Progenitor cell of endocrine pancreas (in vitro differentiated cells): ENCODE measurements around the gene OGDH. TPM values are rescaled to one million over a fixed set of nuclear protein-coding genes. Genes with fewer than 3 reads are reported as not detected.

Source experiments
- DNase-seq: peaks from one replicate; pipeline ENCODE4 v3.0.0; 2021; ENCODE audit warnings: low spot score; ENCODE audit not compliant: unreplicated experiment
- H3K27ac Mint-ChIP-seq: 2 replicates; pipeline ENCODE4 v1.8.0; 2021; ENCODE audit warnings: mild to moderate bottlenecking, moderate library complexity, mixed read lengths
- H3K27me3 Mint-ChIP-seq: 2 replicates; pipeline ENCODE4 v1.8.0; 2021; ENCODE audit warnings: mixed read lengths
- H3K36me3 Mint-ChIP-seq: 2 replicates; pipeline ENCODE4 v1.8.0; 2022; ENCODE audit warnings: mixed read lengths; ENCODE audit not compliant: insufficient read depth
- H3K4me1 Mint-ChIP-seq: 2 replicates; pipeline ENCODE4 v1.8.0; 2021; ENCODE audit warnings: low read depth, mixed read lengths
- H3K4me3 Mint-ChIP-seq: 2 replicates; pipeline ENCODE4 v1.8.0; 2021; ENCODE audit warnings: low read depth, mild to moderate bottlenecking, moderate library complexity, mixed read lengths
- H3K9me3 Mint-ChIP-seq: 2 replicates; pipeline ENCODE4 v1.8.0; 2021; ENCODE audit warnings: low read depth, mixed read lengths
- total RNA-seq: library from RNA; stranded (reverse); gene quantifications from 2 replicates; pipeline ENCODE4 v1.2.1, GENCODE V29; 2021
- TF ChIP-seq, protein P1 (sequence below): fragments of 200-600 bp; sonication (generic); IDR thresholded peaks from one replicate; pipeline ENCODE4 v1.5.0; 2021; ENCODE audit warnings: antibody characterized with exemption, mild to moderate bottlenecking; ENCODE audit not compliant: unreplicated experiment

The OGDH gene
- total RNA-seq, 1 donor from 2014 or later: 105 TPM

- Mint-ChIP-seq H3K4me1 (no peaks in the 10 kb centered on the region), H3K4me3 (no peak overlapping the region), H3K9me3 (no peaks in the 10 kb centered on the region), H3K27ac (no peak overlapping the region), H3K27me3 (no peaks in the 10 kb centered on the region), H3K36me3 (peaks cover 9% of the 10 kb centered on the region)
- DNase-seq: no peak
- TF ChIP-seq, protein P1, sequence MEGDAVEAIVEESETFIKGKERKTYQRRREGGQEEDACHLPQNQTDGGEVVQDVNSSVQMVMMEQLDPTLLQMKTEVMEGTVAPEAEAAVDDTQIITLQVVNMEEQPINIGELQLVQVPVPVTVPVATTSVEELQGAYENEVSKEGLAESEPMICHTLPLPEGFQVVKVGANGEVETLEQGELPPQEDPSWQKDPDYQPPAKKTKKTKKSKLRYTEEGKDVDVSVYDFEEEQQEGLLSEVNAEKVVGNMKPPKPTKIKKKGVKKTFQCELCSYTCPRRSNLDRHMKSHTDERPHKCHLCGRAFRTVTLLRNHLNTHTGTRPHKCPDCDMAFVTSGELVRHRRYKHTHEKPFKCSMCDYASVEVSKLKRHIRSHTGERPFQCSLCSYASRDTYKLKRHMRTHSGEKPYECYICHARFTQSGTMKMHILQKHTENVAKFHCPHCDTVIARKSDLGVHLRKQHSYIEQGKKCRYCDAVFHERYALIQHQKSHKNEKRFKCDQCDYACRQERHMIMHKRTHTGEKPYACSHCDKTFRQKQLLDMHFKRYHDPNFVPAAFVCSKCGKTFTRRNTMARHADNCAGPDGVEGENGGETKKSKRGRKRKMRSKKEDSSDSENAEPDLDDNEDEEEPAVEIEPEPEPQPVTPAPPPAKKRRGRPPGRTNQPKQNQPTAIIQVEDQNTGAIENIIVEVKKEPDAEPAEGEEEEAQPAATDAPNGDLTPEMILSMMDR: no peak
Observed at GRCh38 chr7:44673324-44673723, 66.9 kb downstream of the OGDH start.

DNA sequence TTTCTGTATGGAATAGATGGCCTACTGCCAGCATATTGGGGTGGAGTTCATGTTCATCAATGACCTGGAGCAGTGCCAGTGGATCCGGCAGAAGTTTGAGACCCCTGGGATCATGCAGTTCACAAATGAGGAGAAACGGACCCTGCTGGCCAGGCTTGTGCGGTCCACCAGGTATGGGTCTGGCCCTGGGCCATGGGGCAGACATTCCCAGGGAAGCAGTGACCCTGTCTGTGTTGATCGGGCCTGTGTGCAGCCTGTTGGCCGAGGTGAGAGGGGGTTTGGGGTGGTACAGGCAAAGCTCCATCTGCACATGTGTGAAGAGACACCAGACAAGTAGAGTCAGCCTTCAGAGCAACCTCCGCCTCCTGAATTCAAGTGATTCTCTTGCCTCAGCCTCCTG is 67.3 kb downstream of the OGDH start:
- no peak overlapping the region for H3K4me3 Mint-ChIP-seq

GRCh38 chr7:44674381-44674780 is 68.0 kb downstream of the OGDH start:
- TF ChIP-seq, protein P1: no peak
- Mint-ChIP-seq H3K4me1 (no peaks in the 10 kb centered on the region), H3K9me3 (no peaks in the 10 kb centered on the region), H3K27ac (no peak overlapping the region), H3K36me3 (peaks cover 12% of the 10 kb centered on the region), H3K27me3 (no peaks in the 10 kb centered on the region), H3K4me3 (no peak overlapping the region)
- no peak for DNase-seq

More for the DNA sequence above, 67.3 kb downstream of the OGDH start:
- TF ChIP-seq, protein P1: no peak
- Mint-ChIP-seq H3K27ac (no peak overlapping the region), H3K36me3 (peaks cover 9% of the 10 kb centered on the region), H3K27me3 (no peaks in the 10 kb centered on the region), H3K9me3 (no peaks in the 10 kb centered on the region), H3K4me1 (no peaks in the 10 kb centered on the region)
- DNase-seq: no peak

DNA sequence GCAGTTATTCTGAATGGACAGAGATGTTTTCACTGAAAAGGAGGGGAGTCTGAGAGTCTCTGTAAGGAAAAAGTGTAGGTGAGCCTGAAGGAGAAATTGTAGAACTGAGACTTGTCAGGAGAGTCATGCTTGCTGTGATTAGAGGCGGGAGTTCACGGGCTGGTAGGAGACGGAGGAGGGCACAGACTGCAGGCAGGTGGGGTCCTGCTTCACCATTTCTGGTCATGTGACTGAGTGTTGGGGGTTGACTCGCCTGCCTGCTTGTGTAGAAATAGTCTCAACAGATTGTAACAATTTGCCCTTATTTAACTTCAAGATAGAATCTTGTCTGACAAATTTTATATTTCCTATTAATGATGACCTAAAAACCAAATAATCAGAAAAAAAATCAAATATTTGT is 70.3 kb downstream of the OGDH start:
- H3K4me3 Mint-ChIP-seq: no peak overlapping the region
- no peaks in the 10 kb centered on the region for H3K9me3 Mint-ChIP-seq
- DNase-seq: no peak
- peaks cover 10% of the 10 kb centered on the region for H3K36me3 Mint-ChIP-seq
- no peaks in the 10 kb centered on the region for H3K4me1 Mint-ChIP-seq
- no peak overlapping the region for H3K27ac Mint-ChIP-seq
- H3K27me3 Mint-ChIP-seq: no peaks in the 10 kb centered on the region
- TF ChIP-seq, protein P1: no peak

GRCh38 chr7:44678101-44678470 is 71.7 kb downstream of the OGDH start:
- Mint-ChIP-seq H3K27me3 (no peaks in the 10 kb centered on the region), H3K4me3 (no peak overlapping the region), H3K9me3 (no peaks in the 10 kb centered on the region), H3K4me1 (no peaks in the 10 kb centered on the region), H3K36me3 (peaks cover 14% of the 10 kb centered on the region), H3K27ac (no peak overlapping the region)
- TF ChIP-seq, protein P1: no peak
- no peak for DNase-seq
